Naive thymus-derived CD4-positive, alpha-beta T cell (primary cell): ENCODE measurements around the gene EXOG. TPM values are rescaled to one million over a fixed set of nuclear protein-coding genes. Genes with fewer than 3 reads are reported as not detected.

Experiments
- ATAC-seq: fragments of 150-1000 bp; cut with Tn5 transposase; 2 replicates; pipeline ENCODE4 v1.10.0; 2021; ENCODE audit warnings: mild to moderate bottlenecking, moderate library complexity
- CTCF ChIA-PET: fragments of 350-600 bp; sonication (Branson Sonifier 250); formaldehyde crosslinking; loops from one replicate; lab custom pipeline; 2021; ENCODE audit warnings: antibody characterized with exemption; lab: Charles Lee
- POLR2A ChIA-PET: fragments of 350-600 bp; sonication (Branson Sonifier 250); formaldehyde crosslinking; loops from one replicate; lab custom pipeline; 2021; ENCODE audit warnings: antibody characterized with exemption, inconsistent platforms; lab: Charles Lee
- DNase-seq, 9 donors: peaks; one replicate each; pipeline versions ENCODE4 v3.0.0 to v3.0.0-alpha.2; 2020 to 2022; ENCODE audit warnings: mixed read lengths in 1 of 9
- H3K27ac ChIP-seq: one replicate; pipeline ENCODE4 v1.7.0; 2013; ENCODE audit warnings: mild to moderate bottlenecking, low read depth, low read length, moderate library complexity
- H3K27me3 ChIP-seq, 2 donors: one replicate each; pipeline ENCODE4 v1.7.0; 2013; ENCODE audit warnings: low read length in 2 of 2, mild to moderate bottlenecking in 2 of 2, moderate library complexity in 2 of 2; ENCODE audit not compliant: control insufficient read depth in 2 of 2, insufficient read depth in 2 of 2
- H3K36me3 ChIP-seq, 3 experiments: 1 replicate in 2 of 3; 2 replicates in 1 of 3; pipeline ENCODE4 v1.7.0; 2013; ENCODE audit warnings: low read length in 3 of 3, mild to moderate bottlenecking in 3 of 3, moderate library complexity in 1 of 3; ENCODE audit not compliant: insufficient read depth in 3 of 3, control insufficient read depth in 2 of 3
- H3K4me1 ChIP-seq, 2 donors: one replicate each; pipeline ENCODE4 v1.7.0; 2013; ENCODE audit warnings: low read length in 2 of 2, mild to moderate bottlenecking in 2 of 2, moderate library complexity in 1 of 2; ENCODE audit not compliant: control insufficient read depth in 2 of 2, insufficient read depth in 2 of 2
- H3K4me3 ChIP-seq: 2 replicates; pipeline ENCODE4 v1.7.0; 2013; ENCODE audit warnings: mild to moderate bottlenecking, low read length
- H3K9me3 ChIP-seq, 3 experiments: 1 replicate in 2 of 3; 2 replicates in 1 of 3; pipeline ENCODE4 v1.7.0; 2013; ENCODE audit warnings: low read length in 3 of 3; ENCODE audit not compliant: control insufficient read depth in 2 of 3
- H3K27ac Mint-ChIP-seq, 9 donors: one replicate each; pipeline ENCODE4 v1.8.0; 2020 to 2022; ENCODE audit warnings: mixed read lengths in 9 of 9, mild to moderate bottlenecking in 8 of 9, moderate library complexity in 5 of 9, inconsistent platforms in 2 of 9
- H3K27me3 Mint-ChIP-seq, 5 donors: one replicate each; pipeline ENCODE4 v1.8.0; 2021 to 2022; ENCODE audit warnings: mixed read lengths in 5 of 5, mild to moderate bottlenecking in 1 of 5
- H3K36me3 Mint-ChIP-seq, 5 donors: one replicate each; pipeline ENCODE4 v1.8.0; 2020 to 2022; ENCODE audit warnings: mixed read lengths in 5 of 5, mild to moderate bottlenecking in 3 of 5, inconsistent platforms in 1 of 5
- H3K4me1 Mint-ChIP-seq, 7 donors: one replicate each; pipeline ENCODE4 v1.8.0; 2020 to 2022; ENCODE audit warnings: mixed read lengths in 7 of 7, mild to moderate bottlenecking in 3 of 7, inconsistent platforms in 1 of 7
- H3K4me3 Mint-ChIP-seq, 10 donors: one replicate each; pipeline ENCODE4 v1.8.0; 2020 to 2022; ENCODE audit warnings: mild to moderate bottlenecking in 10 of 10, mixed read lengths in 10 of 10, moderate library complexity in 6 of 10, inconsistent platforms in 2 of 10
- H3K9me3 Mint-ChIP-seq, 11 donors: one replicate each; pipeline ENCODE4 v1.8.0; 2020 to 2022; ENCODE audit warnings: mixed read lengths in 11 of 11, mild to moderate bottlenecking in 4 of 11, inconsistent platforms in 1 of 11, moderate library complexity in 1 of 11
- intact Hi-C, 2 donors: fragments of 100-400 bp; cut with micrococcal nuclease; formaldehyde crosslinking; loops; one replicate each; pipeline ENCODE4 v1.15.1; 2023
- polyA plus RNA-seq, 2 donors: library from polyadenylated mRNA; unstranded; fragments of 300-500 nt; fragmentation: Illumina TruSeq; gene quantifications; one replicate each; pipeline ENCODE4 v1.2.3, GENCODE V29; 2021
- total RNA-seq, 6 experiments: library from RNA in 5 of 6; stranded (reverse) in 5 of 6; gene quantifications; 1 replicate in 5 of 6; 2 replicates in 1 of 6; pipeline ENCODE4 v1.2.3 and lab custom pipeline; 2021 to 2026

Gene EXOG
- total and polyA plus RNA-seq, 7 experiments from 2014 or later: 6.1 to 31.0 (median 20.7) TPM

DNA sequence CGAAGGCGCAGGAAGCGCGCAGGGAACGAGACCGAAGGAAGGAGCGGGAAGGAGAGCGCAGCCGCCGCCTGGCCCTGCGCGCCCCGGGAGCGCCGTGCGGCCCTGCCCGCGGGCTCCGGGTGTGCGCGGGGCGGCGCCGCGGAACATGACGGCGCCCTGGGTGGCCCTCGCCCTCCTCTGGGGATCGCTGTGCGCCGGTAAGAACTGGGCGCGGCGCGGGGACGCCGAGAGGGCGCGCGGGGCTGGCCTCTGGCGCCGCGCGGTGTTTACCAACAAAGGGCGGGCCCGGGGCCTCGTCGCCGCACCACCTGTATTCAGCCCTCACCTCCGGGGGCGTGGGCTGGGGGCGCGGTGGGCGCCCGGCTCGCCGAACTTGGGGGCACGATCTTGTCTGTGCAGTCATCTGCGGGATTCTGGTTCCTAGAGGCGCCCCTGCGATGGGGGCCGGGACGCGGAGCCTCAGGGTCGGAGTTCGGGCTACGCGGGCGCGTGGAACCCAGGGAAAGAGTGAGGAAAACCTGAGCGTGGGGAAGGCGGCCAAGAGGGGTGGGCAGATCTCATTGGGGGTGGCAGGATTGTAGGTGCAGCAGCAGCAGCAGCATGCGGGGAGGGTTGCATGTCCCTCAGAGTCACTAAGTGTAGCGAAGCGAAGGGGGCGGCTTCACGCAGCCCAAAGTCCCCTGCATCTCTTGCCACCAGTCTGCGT, 41.8 kb upstream of the EXOG start:
- H3K36me3 ChIP-seq: no peaks in the 10 kb centered on the region
- Mint-ChIP-seq H3K36me3 (peaks cover 0 to 4% (median 0%) of the 10 kb centered on the region in 5 donors), H3K9me3 (peaks cover 0 to 10% (median 3%) of the 10 kb centered on the region in 11 donors), H3K27me3 (peaks cover 0 to 18% (median 0%) of the 10 kb centered on the region in 5 donors), H3K4me3 (peak overlapping the region; percentile 88 to 99 (median 97)), H3K27ac (peak overlapping the region; percentile 59 to 95 (median 91)), H3K4me1 (peaks cover 7 to 40% (median 25%) of the 10 kb centered on the region in 7 donors)
- CTCF ChIA-PET: interaction anchor here (1.4 kb wide), 1 partner anchor 67 kb away, joined by 4 read pairs; no protein-coding TSS in a partner anchor
- peak overlapping the region; percentile 60 for H3K27ac ChIP-seq
- H3K4me1 ChIP-seq: peaks cover 5 to 12% of the 10 kb centered on the region in 2 donors
- H3K4me3 ChIP-seq: peak overlapping the region; percentile 74
- no peaks in the 10 kb centered on the region for H3K9me3 ChIP-seq
- peak; percentile 76 for ATAC-seq
- intact Hi-C loops: loop anchor here (2.0 kb wide), 5 partner anchors 24 to 108 kb away; partner anchors contain the start of gene XYLB (in 2 of the 2)
- POLR2A ChIA-PET: interaction anchor here (1.6 kb wide), 1 partner anchor 317 kb away, joined by 4 read pairs; the partner anchor contains the start of gene ACAA1
- peak in 8 of 9 donors; percentile 22 to 63 (median 47) for DNase-seq
- no peaks in the 10 kb centered on the region for H3K27me3 ChIP-seq

DNA sequence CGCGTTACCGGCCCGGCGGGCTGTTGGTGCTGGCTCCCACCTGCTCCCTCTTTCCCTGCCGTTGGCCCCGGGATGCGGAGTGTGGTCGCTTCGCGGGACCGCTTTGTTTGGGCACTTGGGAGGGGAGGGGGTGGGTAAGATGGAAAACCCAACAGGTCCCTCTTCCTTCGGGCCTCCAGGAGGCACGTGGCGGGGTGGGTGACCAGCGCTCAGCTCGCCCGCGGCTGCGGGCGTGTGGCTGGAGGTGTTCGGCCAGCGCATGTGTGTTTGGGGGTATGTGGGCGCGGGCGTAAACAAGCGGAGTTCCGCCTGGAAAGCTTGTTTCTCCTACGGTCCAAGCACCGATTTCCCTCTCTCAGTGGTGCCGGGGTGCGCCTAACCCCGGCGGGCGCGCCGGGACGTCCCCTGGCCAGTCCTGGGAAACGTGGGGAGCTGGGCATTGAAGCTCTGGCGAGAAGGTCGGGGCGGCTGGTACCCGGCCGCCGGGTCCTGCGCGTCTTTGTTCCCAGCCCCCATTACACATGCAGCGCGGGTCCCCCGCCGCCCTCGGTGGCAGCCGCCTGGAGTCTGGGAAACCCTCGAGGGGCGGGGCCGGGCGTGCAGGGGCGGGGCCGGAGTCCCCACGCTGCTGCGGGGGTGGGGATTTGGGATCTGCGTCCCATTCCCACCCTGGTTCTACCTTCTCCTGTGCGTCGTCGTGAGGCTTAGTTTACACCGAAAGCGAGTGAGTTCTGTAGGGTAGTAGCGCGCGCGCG, 41.1 kb upstream of the EXOG start:
- Histone ChIP-seq H3K36me3 (no peaks in the 10 kb centered on the region), H3K27ac (peak overlapping the region; percentile 60), H3K9me3 (no peaks in the 10 kb centered on the region), H3K4me1 (peaks cover 5 to 12% of the 10 kb centered on the region in 2 donors), H3K4me3 (peak overlapping the region; percentile 74), H3K27me3 (no peaks in the 10 kb centered on the region)
- H3K4me1 Mint-ChIP-seq: peaks cover 7 to 40% (median 25%) of the 10 kb centered on the region in 7 donors
- peaks cover 0 to 4% (median 0%) of the 10 kb centered on the region in 5 donors for H3K36me3 Mint-ChIP-seq
- peaks cover 0 to 14% (median 0%) of the 10 kb centered on the region in 5 donors for H3K27me3 Mint-ChIP-seq
- ChIA-PET CTCF (interaction anchor here (1.4 to 1.9 kb wide), 3 partner anchors 25 to 109 kb away, joined by 4 to 13 read pairs (median 9); partner anchors contain the start of gene XYLB), POLR2A (interaction anchor here (1.1 kb wide), 1 partner anchor 109 kb away, joined by 3 read pairs; the partner anchor contains the start of gene XYLB)
- H3K27ac Mint-ChIP-seq: peak overlapping the region; percentile 52 to 95 (median 84)
- intact Hi-C loops: loop anchor here (1.0 to 2.0 kb wide), 8 partner anchors 24 to 318 kb away; partner anchors contain the start of genes XYLB (in 2 of the 2), ACAA1 (in 1 of the 2) and EXOG (in 1 of the 2)
- peak overlapping the region; percentile 88 to 99 (median 97) for H3K4me3 Mint-ChIP-seq
- ATAC-seq: no peak
- peak in 6 of 9 donors; percentile 10 to 52 (median 46) for DNase-seq
- H3K9me3 Mint-ChIP-seq: peaks cover 0 to 8% (median 3%) of the 10 kb centered on the region in 11 donors

DNA sequence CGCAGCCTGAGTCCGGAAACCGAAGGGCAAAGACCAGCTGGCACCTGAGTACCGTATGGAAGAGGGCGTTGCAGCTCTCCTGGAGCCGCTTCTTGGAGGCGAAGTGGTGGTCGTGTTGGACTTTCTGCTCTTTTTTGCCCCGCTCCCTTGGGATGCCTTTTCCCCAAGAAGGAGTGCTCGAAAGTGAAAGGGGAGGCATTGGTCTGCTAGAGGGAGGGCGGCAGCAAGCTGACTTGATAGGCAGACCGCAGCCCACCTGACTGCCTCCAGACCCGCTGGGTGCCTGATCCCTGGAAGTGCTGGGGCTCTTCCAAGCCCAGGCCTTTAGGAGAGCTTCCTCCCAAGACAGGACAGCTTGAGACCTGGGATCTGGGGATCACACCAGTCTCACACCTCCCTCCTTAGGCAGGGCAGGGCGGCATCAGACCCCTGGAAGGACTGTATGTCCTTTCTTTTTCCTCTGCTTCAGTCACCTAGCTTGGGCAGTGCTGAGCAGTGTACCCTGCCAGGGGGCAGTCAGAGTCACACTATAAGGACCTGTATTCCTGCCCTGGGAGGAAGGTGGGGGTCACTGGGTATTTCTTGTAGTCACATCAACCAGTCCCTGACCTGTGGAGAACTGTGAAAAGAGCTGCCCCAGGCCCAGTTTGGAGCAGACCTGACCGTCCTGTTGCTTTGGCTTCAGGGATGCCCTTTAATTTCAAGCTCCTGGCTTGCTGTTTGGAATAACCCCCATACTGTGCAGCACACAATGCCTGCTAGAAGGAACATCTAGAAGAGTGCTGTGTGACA, 40.3 kb upstream of the EXOG start:
- POLR2A ChIA-PET: interaction anchor here (0.6 to 1.1 kb wide), 3 partner anchors 18 to 110 kb away, joined by 3 to 4 read pairs (median 3); partner anchors contain the start of gene XYLB

DNA sequence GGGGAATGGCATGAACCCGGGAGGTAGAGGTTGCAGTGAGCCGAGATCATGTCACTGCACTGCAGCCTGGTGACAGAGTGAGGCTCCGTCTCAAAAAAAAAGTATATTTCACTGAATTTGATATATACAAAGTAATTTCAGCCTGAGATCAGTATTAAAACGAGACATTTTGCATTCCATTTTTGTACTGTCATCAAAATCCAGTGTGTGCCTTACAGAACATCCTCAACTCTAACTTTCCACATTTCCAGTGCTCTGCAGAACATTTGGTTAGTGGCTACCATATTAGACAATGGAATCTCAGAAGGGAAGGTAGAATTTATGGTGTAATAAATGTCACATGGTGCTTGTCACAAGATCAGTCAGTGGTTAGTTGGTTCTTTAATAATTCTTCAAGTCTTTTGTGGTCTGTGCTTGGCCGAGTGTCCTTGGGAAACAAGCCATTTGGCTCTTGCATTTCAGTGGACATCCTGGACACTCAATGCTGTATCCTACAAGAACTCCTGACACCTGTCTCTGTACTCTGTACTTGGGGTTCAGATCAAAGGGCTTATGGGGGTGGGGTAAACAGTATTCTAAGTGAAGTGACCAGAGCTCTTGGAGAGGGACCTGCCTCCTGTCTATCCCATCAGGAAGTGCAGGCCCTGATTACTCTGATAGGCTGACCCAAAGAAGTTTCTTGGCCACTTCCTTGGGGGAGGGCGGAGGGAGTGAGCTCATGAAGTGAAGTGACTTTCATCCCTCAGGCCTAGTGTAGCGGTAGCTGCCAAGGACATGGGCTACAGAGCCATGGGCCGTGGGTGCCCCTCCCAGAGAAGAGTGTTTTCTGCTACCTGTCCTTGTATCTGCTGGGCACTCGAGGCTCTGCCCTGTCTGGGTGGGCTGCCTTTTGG, 38.8 kb upstream of the EXOG start:
- intact Hi-C loops: no loop called here
- no peaks in the 10 kb centered on the region for H3K36me3 ChIP-seq
- no peaks in the 10 kb centered on the region for H3K9me3 ChIP-seq
- DNase-seq (no peak), ATAC-seq (no peak)
- Mint-ChIP-seq H3K27ac (no peak overlapping the region), H3K9me3 (no peaks in the 10 kb centered on the region), H3K36me3 (peaks cover 0 to 3% (median 0%) of the 10 kb centered on the region in 5 donors), H3K4me1 (peaks cover 7 to 40% (median 23%) of the 10 kb centered on the region in 7 donors), H3K4me3 (peak overlapping the region in 6 of 10 donors; percentile 13 to 90 (median 36)), H3K27me3 (peaks cover 0 to 10% (median 0%) of the 10 kb centered on the region in 5 donors)
- peaks cover 5 to 12% of the 10 kb centered on the region in 2 donors for H3K4me1 ChIP-seq
- H3K27ac ChIP-seq: no peak overlapping the region
- ChIA-PET POLR2A (interaction anchor here (1.1 kb wide), 1 partner anchor 19 kb away, joined by 4 read pairs; no protein-coding TSS in a partner anchor), CTCF (interaction anchor here (1.4 kb wide), 1 partner anchor 22 kb away, joined by 4 read pairs; no protein-coding TSS in a partner anchor)
- H3K4me3 ChIP-seq: no peak overlapping the region
- no peaks in the 10 kb centered on the region for H3K27me3 ChIP-seq

More for the DNA sequence above, 40.3 kb upstream of the EXOG start:
- Mint-ChIP-seq H3K4me3 (peak overlapping the region; percentile 81 to 97 (median 96)), H3K9me3 (peaks cover 0 to 3% (median 0%) of the 10 kb centered on the region in 11 donors), H3K27ac (peak overlapping the region in 6 of 9 donors; percentile 25 to 91 (median 59)), H3K4me1 (peaks cover 7 to 40% (median 25%) of the 10 kb centered on the region in 7 donors), H3K27me3 (peaks cover 0 to 12% (median 0%) of the 10 kb centered on the region in 5 donors), H3K36me3 (peaks cover 0 to 3% (median 0%) of the 10 kb centered on the region in 5 donors)
- Histone ChIP-seq H3K4me1 (peaks cover 5 to 12% of the 10 kb centered on the region in 2 donors), H3K36me3 (no peaks in the 10 kb centered on the region), H3K27ac (peak overlapping the region; percentile 60), H3K4me3 (peak overlapping the region; percentile 74), H3K9me3 (no peaks in the 10 kb centered on the region), H3K27me3 (no peaks in the 10 kb centered on the region)
- DNase-seq (peak in 1 of 9 donors; percentile 46), ATAC-seq (peak; percentile 33)
- CTCF ChIA-PET: interaction anchor here (0.6 to 1.9 kb wide), 4 partner anchors 25 to 109 kb away, joined by 3 to 13 read pairs (median 6); partner anchors contain the start of gene XYLB
- intact Hi-C loops: loop anchor here (1.0 to 2.0 kb wide), 8 partner anchors 23 to 319 kb away; partner anchors contain the start of genes XYLB (in 2 of the 2), ACAA1 (in 1 of the 2) and EXOG (in 1 of the 2)
